Activated T-helper 2 cell treated with anti-CD3 and anti-CD28 coated beads, Interferon-gamma antibody, Interleukin-2, Interleukin-4, amounts not matched to agents 10 μg/mL and 5 μg/mL and 100 μg/mL, durations not matched to agents 14 hours and 24 hours and 36 hours (primary cell): ENCODE measurements around the gene PGBD5. TPM values are rescaled to one million over a fixed set of nuclear protein-coding genes. Genes with fewer than 3 reads are reported as not detected.

Experiments used
- DNase-seq: peaks from one replicate; pipeline ENCODE4 v3.0.0; 2021; ENCODE audit warnings: low spot score
- H3K27ac Mint-ChIP-seq: one replicate; pipeline ENCODE4 v1.8.0; 2021; ENCODE audit warnings: mixed read lengths
- H3K27me3 Mint-ChIP-seq: one replicate; pipeline ENCODE4 v1.8.0; 2021; ENCODE audit warnings: low read depth, mixed read lengths
- H3K36me3 Mint-ChIP-seq: one replicate; pipeline ENCODE4 v1.8.0; 2021; ENCODE audit warnings: low read depth, mixed read lengths
- H3K4me1 Mint-ChIP-seq: one replicate; pipeline ENCODE4 v1.8.0; 2021; ENCODE audit warnings: low read depth, mixed read lengths
- H3K4me3 Mint-ChIP-seq: one replicate; pipeline ENCODE4 v1.8.0; 2021; ENCODE audit warnings: low read depth, mild to moderate bottlenecking, moderate library complexity, mixed read lengths
- H3K9me3 Mint-ChIP-seq: one replicate; pipeline ENCODE4 v1.8.0; 2021; ENCODE audit warnings: mixed read lengths
- intact Hi-C: fragments of 100-400 bp; cut with micrococcal nuclease; formaldehyde crosslinking; loops from one replicate; pipeline ENCODE4 v1.15.1; 2023
- total RNA-seq: library from RNA; stranded (reverse); gene quantifications from 2 replicates; pipeline ENCODE4 v1.2.3, GENCODE V29; 2022

The PGBD5 gene
- total RNA-seq, 1 donor from 2014 or later, result not detected

- intact Hi-C loops, result no loop called here
- Mint-ChIP-seq H3K27ac (no peak overlapping the region), H3K4me1 (no peaks in the 10 kb centered on the region), H3K9me3 (no peaks in the 10 kb centered on the region), H3K27me3 (no peaks in the 10 kb centered on the region), H3K4me3 (no peak overlapping the region), H3K36me3 (no peaks in the 10 kb centered on the region)
- DNase-seq, result no peak
Measured at GRCh38 chr1:230356869-230357794, 69.0 kb downstream of the PGBD5 start.

- Mint-ChIP-seq H3K36me3 (no peaks in the 10 kb centered on the region), H3K27me3 (no peaks in the 10 kb centered on the region), H3K9me3 (no peaks in the 10 kb centered on the region), H3K27ac (no peak overlapping the region), H3K4me3 (no peak overlapping the region), H3K4me1 (no peaks in the 10 kb centered on the region)
- no peak for DNase-seq
- intact Hi-C loops, result no loop called here
Measured at GRCh38 chr1:230356190-230356589, 69.9 kb downstream of the PGBD5 start.

- H3K4me3 Mint-ChIP-seq, result no peak overlapping the region
- DNase-seq, result no peak
- H3K27me3 Mint-ChIP-seq, result no peaks in the 10 kb centered on the region
- intact Hi-C loops, result no loop called here
- no peaks in the 10 kb centered on the region for H3K4me1 Mint-ChIP-seq
- H3K36me3 Mint-ChIP-seq, result no peaks in the 10 kb centered on the region
- no peak overlapping the region for H3K27ac Mint-ChIP-seq
- no peaks in the 10 kb centered on the region for H3K9me3 Mint-ChIP-seq
Measured at GRCh38 chr1:230355594-230355993, 70.5 kb downstream of the PGBD5 start.

- no peak overlapping the region for H3K4me3 Mint-ChIP-seq
- DNase-seq, result no peak
- intact Hi-C loops, result no loop called here
- H3K9me3 Mint-ChIP-seq, result no peaks in the 10 kb centered on the region
- no peak overlapping the region for H3K27ac Mint-ChIP-seq
- no peaks in the 10 kb centered on the region for H3K36me3 Mint-ChIP-seq
- no peaks in the 10 kb centered on the region for H3K27me3 Mint-ChIP-seq
- H3K4me1 Mint-ChIP-seq, result no peaks in the 10 kb centered on the region
Measured at GRCh38 chr1:230355128-230355527, 71.0 kb downstream of the PGBD5 start.

- Mint-ChIP-seq H3K36me3 (no peaks in the 10 kb centered on the region), H3K27ac (no peak overlapping the region), H3K9me3 (no peaks in the 10 kb centered on the region), H3K27me3 (no peaks in the 10 kb centered on the region), H3K4me1 (no peaks in the 10 kb centered on the region), H3K4me3 (no peak overlapping the region)
- no peak for DNase-seq
- intact Hi-C loops, result no loop called here
Measured at GRCh38 chr1:230354005-230354404, 72.1 kb downstream of the PGBD5 start.

- intact Hi-C loops, result no loop called here
- no peaks in the 10 kb centered on the region for H3K36me3 Mint-ChIP-seq
- no peak overlapping the region for H3K27ac Mint-ChIP-seq
- H3K4me1 Mint-ChIP-seq, result no peaks in the 10 kb centered on the region
- no peak overlapping the region for H3K4me3 Mint-ChIP-seq
- no peaks in the 10 kb centered on the region for H3K27me3 Mint-ChIP-seq
- no peak for DNase-seq
- H3K9me3 Mint-ChIP-seq, result no peaks in the 10 kb centered on the region
Measured at GRCh38 chr1:230352537-230352936, 73.6 kb downstream of the PGBD5 start.

GRCh38 chr1:230351983-230352382 lies 74.1 kb downstream of the PGBD5 start:
- Mint-ChIP-seq H3K9me3 (no peaks in the 10 kb centered on the region), H3K4me3 (no peak overlapping the region), H3K4me1 (no peaks in the 10 kb centered on the region), H3K36me3 (no peaks in the 10 kb centered on the region), H3K27ac (no peak overlapping the region), H3K27me3 (no peaks in the 10 kb centered on the region)
- intact Hi-C loops, result no loop called here
- no peak for DNase-seq

GRCh38 chr1:230351514-230351913 lies 74.6 kb downstream of the PGBD5 start:
- no peak for DNase-seq
- no peaks in the 10 kb centered on the region for H3K9me3 Mint-ChIP-seq

GRCh38 chr1:230350208-230350921 lies 75.8 kb downstream of the PGBD5 start:
- no peaks in the 10 kb centered on the region for H3K9me3 Mint-ChIP-seq
- no peaks in the 10 kb centered on the region for H3K36me3 Mint-ChIP-seq
- H3K27ac Mint-ChIP-seq, result no peak overlapping the region
- H3K27me3 Mint-ChIP-seq, result no peaks in the 10 kb centered on the region
- intact Hi-C loops, result no loop called here
- DNase-seq, result no peak
- no peak overlapping the region for H3K4me3 Mint-ChIP-seq
- H3K4me1 Mint-ChIP-seq, result no peaks in the 10 kb centered on the region

More at GRCh38 chr1:230351514-230351913, 74.6 kb downstream of the PGBD5 start:
- H3K36me3 Mint-ChIP-seq, result no peaks in the 10 kb centered on the region
- H3K27ac Mint-ChIP-seq, result no peak overlapping the region
- H3K4me1 Mint-ChIP-seq, result no peaks in the 10 kb centered on the region
- no peaks in the 10 kb centered on the region for H3K27me3 Mint-ChIP-seq
- H3K4me3 Mint-ChIP-seq, result no peak overlapping the region
- intact Hi-C loops, result no loop called here

GRCh38 chr1:230349020-230349393 lies 77.1 kb downstream of the PGBD5 start:
- Mint-ChIP-seq H3K4me3 (no peak overlapping the region), H3K4me1 (no peaks in the 10 kb centered on the region), H3K36me3 (no peaks in the 10 kb centered on the region), H3K27ac (no peak overlapping the region), H3K27me3 (peaks cover 1% of the 10 kb centered on the region), H3K9me3 (no peaks in the 10 kb centered on the region)
- DNase-seq, result no peak
- intact Hi-C loops, result no loop called here

- no peaks in the 10 kb centered on the region for H3K4me1 Mint-ChIP-seq
- H3K4me3 Mint-ChIP-seq, result no peak overlapping the region
- no peak for DNase-seq
- H3K27ac Mint-ChIP-seq, result no peak overlapping the region
- H3K9me3 Mint-ChIP-seq, result no peaks in the 10 kb centered on the region
- no peaks in the 10 kb centered on the region for H3K36me3 Mint-ChIP-seq
- intact Hi-C loops, result no loop called here
- peaks cover 2% of the 10 kb centered on the region for H3K27me3 Mint-ChIP-seq
Measured at GRCh38 chr1:230348386-230349019, 77.6 kb downstream of the PGBD5 start.

GRCh38 chr1:230347896-230348295 lies 78.2 kb downstream of the PGBD5 start:
- H3K4me3 Mint-ChIP-seq, result no peak overlapping the region
- H3K36me3 Mint-ChIP-seq, result no peaks in the 10 kb centered on the region
- intact Hi-C loops, result no loop called here
- no peaks in the 10 kb centered on the region for H3K4me1 Mint-ChIP-seq
- no peaks in the 10 kb centered on the region for H3K9me3 Mint-ChIP-seq
- H3K27ac Mint-ChIP-seq, result no peak overlapping the region
- DNase-seq, result no peak
- H3K27me3 Mint-ChIP-seq, result peaks cover 3% of the 10 kb centered on the region
